HG03432 (cell line): ENCODE results near the gene MUC13.

Source experiments
- ATAC-seq: cut with Tn5 transposase; IDR thresholded peaks from one replicate; pipeline ENCODE4 v1.9.1; 2021; ENCODE audit warnings: mild to moderate bottlenecking, moderate library complexity; ENCODE audit not compliant: unreplicated experiment

The MUC13 gene

DNA sequence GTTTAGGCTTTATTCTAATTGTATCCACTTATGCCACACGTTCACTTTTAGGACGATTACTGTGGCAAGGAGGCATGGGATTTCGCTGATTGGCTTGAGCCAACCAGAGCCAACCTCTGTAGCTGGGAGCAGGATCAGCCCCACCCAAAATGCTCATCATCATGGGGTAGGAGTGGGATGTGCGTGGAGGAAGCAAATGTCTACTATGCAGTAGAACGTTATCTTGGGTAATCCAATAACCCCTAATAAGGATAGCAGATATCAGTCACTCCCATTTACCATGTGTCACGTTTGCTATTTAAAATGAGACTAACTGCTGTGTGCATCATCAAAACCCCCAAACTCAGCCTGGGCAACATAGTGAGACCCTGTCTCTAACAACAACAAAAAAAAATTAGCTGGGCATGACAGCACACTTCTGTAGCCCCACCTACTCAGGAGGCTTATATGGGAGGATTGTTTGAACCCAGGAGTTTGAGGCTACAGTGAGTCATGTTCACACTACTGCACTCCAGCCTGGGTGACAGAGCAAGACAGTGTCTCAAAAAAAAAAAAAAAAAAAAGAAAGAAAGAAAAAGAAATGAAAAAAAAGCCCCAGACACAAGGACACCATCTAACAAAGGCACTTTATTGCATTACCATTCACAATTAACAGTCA lies 29.6 kb downstream of the MUC13 start:
- ATAC-seq, result no peak

GRCh38 chr3:124903896-124904834 lies 30.4 kb downstream of the MUC13 start:
- ATAC-seq, result no peak

DNA sequence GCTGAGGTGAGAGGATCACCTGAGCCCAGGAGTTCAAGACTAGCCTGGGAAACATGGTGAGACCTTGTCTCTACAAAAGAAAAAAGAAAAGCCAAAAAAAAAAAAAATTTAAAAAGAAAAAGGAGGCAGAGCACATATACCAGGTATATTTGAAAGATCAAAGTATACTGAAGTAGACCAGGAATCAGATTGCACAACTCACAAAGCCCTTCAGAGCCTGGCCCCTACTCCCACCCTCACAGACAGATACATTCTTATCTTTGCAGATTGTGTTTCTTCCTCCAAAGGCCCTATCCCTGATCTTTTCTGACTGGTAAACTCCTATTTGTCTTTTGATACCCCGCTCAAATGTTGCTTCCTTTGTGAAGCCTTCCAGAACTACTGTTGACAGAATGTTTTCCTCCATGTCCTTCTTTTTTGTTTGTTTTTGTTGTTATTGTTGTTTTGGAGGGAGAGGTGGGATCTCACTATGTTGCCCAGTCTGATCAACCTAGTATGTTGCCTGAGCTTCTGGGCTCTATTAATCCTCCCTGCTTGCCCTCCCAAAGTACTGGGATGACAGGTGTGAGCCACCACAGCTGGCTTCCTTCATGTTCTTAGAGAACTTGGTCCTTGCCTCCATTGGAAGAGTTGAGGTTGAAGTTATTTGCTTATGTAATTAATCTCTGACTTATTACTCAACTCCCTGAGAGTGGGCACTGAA lies 37.6 kb downstream of the MUC13 start:
- no peak for ATAC-seq

DNA sequence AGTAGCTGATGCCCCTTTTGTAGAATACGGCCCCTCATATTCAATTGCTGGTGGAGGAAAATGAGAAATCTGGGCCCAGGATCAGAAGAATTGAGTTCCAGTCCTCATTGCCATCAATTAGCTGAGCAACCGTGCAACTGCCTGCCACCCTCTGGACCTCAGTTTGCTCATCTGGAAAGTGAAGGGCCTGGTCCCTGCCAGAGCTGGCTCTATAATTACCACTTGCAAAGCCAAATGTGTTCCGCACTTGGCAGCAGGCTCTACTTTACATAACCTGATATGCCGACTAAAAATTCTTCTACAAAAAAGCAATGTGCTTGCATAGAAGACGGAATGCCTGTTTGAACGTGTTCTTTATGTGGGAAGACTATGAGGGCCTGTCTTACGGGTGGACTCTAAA lies 38.8 kb downstream of the MUC13 start:
- no peak for ATAC-seq

GRCh38 chr3:124893526-124893925 lies 41.0 kb downstream of the MUC13 start:
- ATAC-seq, result no peak

GRCh38 chr3:124890573-124891190 lies 43.9 kb downstream of the MUC13 start:
- no peak for ATAC-seq

- no peak for ATAC-seq
Measured at GRCh38 chr3:124888482-124889441, 45.8 kb downstream of the MUC13 start.

DNA sequence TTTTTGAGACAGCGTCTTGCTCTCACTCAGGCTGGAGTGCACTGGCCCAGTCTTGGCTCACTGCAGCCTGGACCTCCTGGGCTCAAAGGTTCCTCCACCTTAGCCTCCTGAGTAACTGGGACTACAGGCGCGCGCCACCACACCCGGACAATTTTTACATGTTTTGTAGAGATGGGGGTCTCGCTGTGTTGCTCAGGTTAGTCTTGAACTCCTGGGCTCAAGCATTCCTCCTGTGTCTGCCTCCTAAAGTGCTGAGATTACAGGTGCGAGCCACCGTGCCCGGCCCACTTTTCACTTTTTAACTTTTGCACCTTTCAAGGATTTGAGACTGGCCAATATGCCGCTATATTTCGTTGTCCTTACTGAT lies 46.6 kb downstream of the MUC13 start:
- ATAC-seq, result no peak

DNA sequence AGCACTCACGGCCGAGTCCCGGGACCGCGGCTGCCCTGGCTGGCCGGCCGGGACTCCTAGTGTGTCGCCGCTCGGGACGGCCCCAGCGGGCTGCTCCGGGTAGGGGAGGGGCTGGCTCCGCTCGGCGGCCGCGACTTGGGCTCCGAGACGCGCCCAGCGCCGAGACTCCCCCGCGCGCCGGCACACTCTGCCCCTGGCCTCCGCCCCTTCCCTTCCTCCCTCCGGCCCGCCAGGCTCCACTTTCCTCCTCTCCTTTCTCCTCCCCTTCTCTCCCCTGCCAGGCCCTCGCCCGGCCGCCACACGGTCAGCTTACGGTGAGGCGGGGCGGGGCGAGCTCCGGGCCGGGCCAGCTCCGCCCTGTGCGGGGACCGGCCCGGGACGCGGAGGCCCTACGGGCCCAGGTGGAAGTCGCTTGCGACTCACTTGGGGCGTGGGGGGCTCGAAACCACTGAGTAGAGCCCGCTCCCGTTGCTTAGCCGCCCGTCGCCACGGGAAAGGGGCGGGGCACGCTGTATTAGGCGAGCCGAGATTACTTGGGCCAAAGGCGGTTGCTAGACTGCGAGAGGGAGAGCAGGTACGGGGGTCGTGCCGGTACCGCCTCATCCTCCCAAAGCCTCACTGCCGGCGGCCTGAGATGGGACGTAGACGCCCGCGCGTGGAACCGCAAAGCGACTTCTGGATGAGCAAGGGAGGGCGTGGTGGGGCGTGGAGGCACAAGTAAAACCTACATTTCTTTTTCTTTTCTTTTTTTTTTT lies 47.2 kb downstream of the MUC13 start, which contains the start of gene ITGB5:
ITGB5 (minus strand) TSS at position 189 of the 755 bp plus-strand sequence. CDS start 365 bp downstream, outside the sequence.
- peak; percentile 61 for ATAC-seq

DNA sequence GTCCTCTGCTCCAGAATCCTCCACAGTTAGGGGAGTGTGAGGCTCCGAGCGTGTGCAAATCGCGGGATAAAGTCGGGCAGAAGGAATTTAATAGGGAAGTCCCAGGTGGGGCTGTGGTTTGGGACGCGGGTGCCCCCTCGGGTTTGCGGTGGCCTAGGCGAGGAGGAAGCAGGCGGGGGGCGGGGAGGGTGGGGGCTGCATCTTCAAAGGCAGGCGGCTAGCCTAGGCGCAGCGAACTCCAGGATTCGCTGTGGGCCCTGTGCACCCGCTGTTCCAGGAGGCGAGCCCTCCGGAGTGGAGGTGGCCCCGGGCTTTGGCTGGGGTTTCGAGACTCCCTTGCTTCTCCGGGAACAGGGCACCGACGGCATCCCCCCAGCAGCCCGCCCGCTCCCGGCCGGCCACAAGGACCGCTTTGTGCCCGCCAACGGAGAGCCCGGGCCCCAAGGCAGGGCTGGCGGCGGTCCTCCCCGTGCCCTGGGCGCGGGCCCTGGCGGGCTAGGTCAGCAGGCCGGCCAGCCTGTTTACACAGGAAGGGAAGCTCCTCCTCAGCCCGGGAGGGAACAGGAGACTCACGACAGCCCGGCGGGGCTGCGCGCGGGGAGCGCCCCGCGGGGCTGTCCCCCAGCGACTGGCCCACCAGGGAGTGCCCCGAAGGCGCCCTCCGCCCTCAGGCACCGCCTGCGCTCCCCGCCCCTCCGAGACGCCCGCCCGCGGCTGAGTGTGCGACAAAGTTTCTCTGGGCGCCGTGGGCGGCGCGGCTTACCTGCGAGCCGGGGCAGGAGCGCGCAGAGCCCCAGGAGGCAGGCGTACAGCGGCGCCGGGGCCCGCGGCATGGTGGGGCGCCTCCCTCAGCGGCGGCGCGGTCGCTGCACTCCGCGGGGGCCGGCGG lies 48.1 kb downstream of the MUC13 start:
- ATAC-seq, result peak; percentile 56

- no peak for ATAC-seq
Measured at GRCh38 chr3:124885466-124886167, 48.9 kb downstream of the MUC13 start.

- no peak for ATAC-seq
Measured at GRCh38 chr3:124884474-124885101, 50.0 kb downstream of the MUC13 start.

GRCh38 chr3:124883766-124884473 lies 50.6 kb downstream of the MUC13 start:
- ATAC-seq, result no peak

DNA sequence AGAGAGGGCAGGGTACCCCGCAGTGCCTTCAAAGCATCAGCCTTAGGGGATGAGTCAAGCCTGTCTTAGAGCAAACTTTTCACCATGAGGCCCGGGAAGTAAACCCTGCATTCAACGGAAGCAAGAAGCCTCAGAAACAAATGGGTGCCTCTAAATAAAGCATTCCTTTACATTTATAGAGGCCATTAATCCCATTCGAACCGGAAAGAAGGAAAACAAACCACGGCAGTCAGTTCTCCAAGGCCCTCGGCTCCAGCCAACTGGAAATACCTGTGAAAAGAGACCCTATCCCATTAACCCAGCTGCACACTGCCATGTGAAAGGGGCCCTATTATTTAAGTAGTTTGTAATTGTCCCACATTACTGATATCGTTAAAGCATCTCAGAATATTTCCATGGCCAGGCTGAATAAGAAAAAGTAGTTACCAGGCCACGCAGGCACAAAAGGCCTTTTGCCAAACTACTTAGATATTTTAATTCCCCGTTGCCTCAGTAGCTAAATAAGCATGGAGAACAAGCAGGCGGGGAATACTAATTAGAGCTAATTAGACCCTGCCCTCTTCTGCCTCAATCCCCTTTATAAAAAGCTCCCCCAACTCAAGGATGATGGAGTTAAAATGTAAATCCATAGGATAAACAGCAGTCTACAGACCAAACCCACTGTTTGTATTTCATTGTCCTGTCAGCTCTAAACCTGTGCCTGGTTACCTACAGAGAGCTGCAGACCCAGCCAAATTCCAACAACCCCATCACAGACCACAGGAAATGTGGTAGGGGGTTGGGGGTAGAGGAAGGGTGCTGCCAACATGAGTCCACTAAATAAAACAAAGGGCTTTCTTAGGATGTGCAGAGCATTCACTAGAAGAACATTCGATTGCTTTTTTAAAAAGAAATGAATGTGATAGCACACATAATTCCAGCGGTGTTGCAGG lies 51.5 kb downstream of the MUC13 start:
- ATAC-seq, result no peak

DNA sequence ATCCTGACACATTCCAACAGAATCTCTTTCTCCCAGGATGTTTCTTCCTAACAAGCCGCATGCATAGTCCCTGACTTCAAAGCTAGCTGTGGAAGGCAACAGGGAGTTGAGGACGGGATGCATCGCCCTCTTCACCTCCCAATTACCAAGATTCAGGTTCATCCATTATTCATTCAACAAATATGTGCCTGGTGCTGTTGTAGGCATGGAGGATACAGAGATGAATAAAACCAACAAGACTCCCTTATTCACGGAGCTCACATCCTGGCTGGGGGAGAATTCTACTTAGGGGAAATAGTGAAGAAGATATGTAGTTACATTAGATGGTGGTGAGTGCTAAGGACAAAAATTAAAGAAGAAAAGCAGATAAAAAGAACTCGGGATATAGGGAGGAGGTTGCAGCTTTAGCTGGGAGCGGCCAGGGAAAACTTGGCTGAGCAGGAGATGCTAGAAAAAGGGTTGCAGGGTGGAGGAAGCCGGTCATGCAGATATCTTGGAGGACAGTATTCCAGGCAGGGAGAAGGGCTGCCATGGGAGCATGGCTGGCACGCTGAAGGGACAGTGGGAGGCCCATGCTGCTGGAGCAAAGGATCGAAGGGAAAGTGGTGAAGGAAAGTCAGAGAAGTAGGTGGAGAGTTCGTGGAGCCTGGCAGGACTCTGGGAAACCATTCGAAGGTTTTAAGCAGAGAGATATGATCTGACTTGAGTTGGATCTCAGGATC lies 52.4 kb downstream of the MUC13 start:
- no peak for ATAC-seq
